ENCODE data around the gene MORN5. TPM values are rescaled to one million over a fixed set of nuclear protein-coding genes. Genes with fewer than 3 reads are reported as not detected.

The MORN5 gene
- total RNA-seq, 2 donors from 2014 or later = not detected

GRCh38 chr9:122207096-122207495 is 47.4 kb downstream of the MORN5 start:
- Mint-ChIP-seq H3K4me1 (ENCODE audit: low read depth) (no peaks in the 10 kb centered on the region), H3K27ac (no peak overlapping the region), H3K9me3 (no peaks in the 10 kb centered on the region), H3K4me3 (no peak overlapping the region), H3K36me3 (ENCODE audit: insufficient read depth in 2 of 2) (no peaks in the 10 kb centered on the region), H3K27me3 (ENCODE audit: low read depth) (peaks cover 34% of the 10 kb centered on the region)
- no peak for DNase-seq
- no peak for ATAC-seq (replicated peaks in 1 of 2)

GRCh38 chr9:122209451-122209850 is 49.7 kb downstream of the MORN5 start:
- DNase-seq = no peak
- Mint-ChIP-seq H3K27ac (no peak overlapping the region), H3K27me3 (ENCODE audit: low read depth) (peaks cover 53% of the 10 kb centered on the region), H3K9me3 (no peaks in the 10 kb centered on the region), H3K4me1 (ENCODE audit: low read depth) (peaks cover 11% of the 10 kb centered on the region), H3K36me3 (ENCODE audit: insufficient read depth in 2 of 2) (peaks cover 0 to 2% of the 10 kb centered on the region in 2 donors), H3K4me3 (no peak overlapping the region)
- ATAC-seq (replicated peaks in 1 of 2) = no peak

- no peak for DNase-seq
- H3K4me1 Mint-ChIP-seq (ENCODE audit: low read depth) = peaks cover 12% of the 10 kb centered on the region
- peaks cover 0 to 2% of the 10 kb centered on the region in 2 donors for H3K36me3 Mint-ChIP-seq (ENCODE audit: insufficient read depth in 2 of 2)
- H3K9me3 Mint-ChIP-seq = no peaks in the 10 kb centered on the region
- H3K27ac Mint-ChIP-seq = no peak overlapping the region
- ATAC-seq (replicated peaks in 1 of 2) = no peak
- peak overlapping the region; percentile 29 to 73 for H3K4me3 Mint-ChIP-seq
- peaks cover 76% of the 10 kb centered on the region for H3K27me3 Mint-ChIP-seq (ENCODE audit: low read depth)
These were observed 52.8 kb downstream of the MORN5 start for GRCh38 chr9:122212473-122213004.

DNA sequence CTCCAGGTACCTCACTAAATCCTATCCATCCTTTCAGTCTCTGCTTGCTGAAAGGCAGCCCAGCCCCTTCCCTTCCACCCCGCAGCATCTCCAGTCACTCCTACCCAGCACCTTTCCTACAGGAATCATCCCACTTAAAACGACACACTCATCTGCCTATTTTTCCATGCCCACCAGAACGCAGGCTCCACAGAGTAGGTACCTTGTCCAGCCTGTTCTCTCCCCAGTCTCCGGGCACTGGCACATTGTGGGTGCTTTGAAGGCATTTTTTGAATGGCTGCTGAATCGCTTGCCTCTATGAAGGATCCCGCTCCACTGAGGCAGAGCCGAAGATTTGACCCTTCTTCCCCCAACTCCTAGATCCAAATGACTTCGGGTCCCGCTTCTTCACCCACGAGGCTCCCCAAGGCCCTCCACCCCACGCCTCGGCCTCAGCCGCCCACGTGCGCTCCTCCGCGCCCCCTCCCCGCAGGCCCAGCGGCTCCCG is 53.4 kb downstream of the MORN5 start:
- Mint-ChIP-seq H3K4me1 (ENCODE audit: low read depth) (peaks cover 18% of the 10 kb centered on the region), H3K27ac (no peak overlapping the region), H3K36me3 (ENCODE audit: insufficient read depth in 2 of 2) (peaks cover 0 to 2% of the 10 kb centered on the region in 2 donors), H3K9me3 (no peaks in the 10 kb centered on the region), H3K4me3 (peak overlapping the region; percentile 29 to 73), H3K27me3 (ENCODE audit: low read depth) (peaks cover 78% of the 10 kb centered on the region)
- DNase-seq = no peak
- ATAC-seq (replicated peaks in 1 of 2) = no peak

DNA sequence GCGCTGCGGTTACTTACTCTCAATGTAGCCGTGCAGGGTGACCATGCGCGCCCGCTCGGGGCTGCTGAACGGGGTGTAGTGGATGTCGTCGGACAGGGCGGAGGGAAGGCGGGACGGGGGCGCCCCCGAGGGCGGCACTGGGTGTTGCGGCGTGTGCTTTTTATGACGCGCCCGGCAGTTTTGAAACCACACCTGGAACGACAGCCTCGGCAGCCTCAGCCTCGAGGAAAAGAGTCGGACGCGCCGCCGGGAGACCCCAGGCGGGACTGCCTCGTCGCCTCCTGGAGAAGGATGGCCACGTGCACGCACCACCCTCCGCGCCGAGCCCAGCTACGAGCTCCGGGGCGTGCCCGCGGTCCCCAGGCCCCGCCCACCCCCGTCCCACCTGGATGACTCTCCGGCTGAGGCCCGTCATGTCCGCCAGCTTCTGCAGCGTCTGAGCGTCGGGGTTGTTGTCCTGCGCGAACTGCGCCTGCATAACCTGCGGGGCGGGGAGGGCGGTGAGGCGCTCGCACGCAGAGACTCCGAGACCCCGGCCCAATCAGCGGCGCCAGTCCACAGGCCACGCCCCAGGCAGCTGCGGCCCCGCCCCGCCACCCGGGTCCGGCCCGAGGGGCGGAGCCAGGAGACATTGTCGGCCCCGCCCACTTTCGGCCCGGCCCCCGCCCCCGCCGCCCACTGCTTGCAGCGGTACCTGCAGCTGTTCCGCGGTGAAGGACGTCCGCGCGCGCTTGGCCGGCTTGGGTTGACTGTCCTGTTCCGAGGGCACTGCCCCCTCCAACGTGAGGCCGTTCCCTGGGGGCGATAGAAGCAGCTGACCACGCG is 54.1 kb downstream of the MORN5 start:
- Mint-ChIP-seq H3K27ac (no peak overlapping the region), H3K27me3 (ENCODE audit: low read depth) (peaks cover 82% of the 10 kb centered on the region), H3K9me3 (no peaks in the 10 kb centered on the region), H3K4me1 (ENCODE audit: low read depth) (peaks cover 25% of the 10 kb centered on the region), H3K36me3 (ENCODE audit: insufficient read depth in 2 of 2) (peaks cover 0 to 2% of the 10 kb centered on the region in 2 donors), H3K4me3 (peak overlapping the region; percentile 73)
- DNase-seq = peak; percentile 77 to 82
- ATAC-seq (replicated peaks in 1 of 2) = peak; percentile 89 to 93

DNA sequence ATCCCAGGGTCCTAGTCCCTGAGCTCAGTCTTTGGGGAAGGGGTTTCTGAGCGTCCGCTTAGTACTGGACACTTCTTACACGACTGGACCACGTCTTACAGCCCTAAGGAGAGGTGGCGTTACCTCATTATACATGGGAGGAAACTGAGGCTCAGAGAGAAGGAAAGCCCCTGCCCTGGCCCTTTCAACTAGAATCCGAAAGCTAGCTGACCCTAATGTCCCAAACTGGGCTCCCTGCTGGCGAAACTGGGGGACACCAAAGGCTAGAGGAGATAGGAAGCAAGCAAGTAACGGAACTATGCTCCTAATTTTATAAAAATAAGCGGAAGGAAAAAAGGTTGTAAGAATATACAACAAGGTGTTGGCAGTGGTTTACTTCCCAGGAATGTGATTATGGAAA is 54.8 kb downstream of the MORN5 start:
- ATAC-seq (replicated peaks in 1 of 2) (no peak), DNase-seq (no peak)
- Mint-ChIP-seq H3K4me1 (ENCODE audit: low read depth) (peaks cover 32% of the 10 kb centered on the region), H3K9me3 (no peaks in the 10 kb centered on the region), H3K27me3 (ENCODE audit: low read depth) (peaks cover 89% of the 10 kb centered on the region), H3K36me3 (ENCODE audit: insufficient read depth in 2 of 2) (peaks cover 0 to 2% of the 10 kb centered on the region in 2 donors), H3K27ac (no peak overlapping the region), H3K4me3 (peak overlapping the region; percentile 68 to 73)

DNA sequence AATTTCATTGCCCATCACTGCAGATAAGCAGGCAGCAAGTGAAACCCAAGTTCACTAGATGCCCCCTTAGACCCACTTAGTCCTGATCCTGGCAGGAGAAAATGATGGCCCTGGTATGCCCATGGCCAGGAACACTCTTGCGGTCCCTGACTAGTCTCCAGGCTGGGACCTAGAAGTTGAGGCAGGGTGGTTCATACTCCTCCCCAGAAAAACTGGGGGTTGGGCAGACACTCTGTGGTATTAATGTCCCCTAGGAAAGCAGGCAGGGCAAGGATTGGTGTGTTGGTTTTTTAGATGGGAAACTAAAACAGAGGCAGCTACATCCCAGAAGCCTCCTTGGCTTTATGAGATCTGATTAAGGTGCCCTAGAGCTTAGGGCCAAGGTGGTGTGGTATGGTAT is 56.0 kb downstream of the MORN5 start:
- Mint-ChIP-seq H3K36me3 (ENCODE audit: insufficient read depth in 2 of 2) (peaks cover 0 to 4% of the 10 kb centered on the region in 2 donors), H3K27me3 (ENCODE audit: low read depth) (peaks cover 94% of the 10 kb centered on the region), H3K9me3 (no peaks in the 10 kb centered on the region), H3K4me1 (ENCODE audit: low read depth) (peaks cover 40% of the 10 kb centered on the region), H3K27ac (no peak overlapping the region), H3K4me3 (no peak overlapping the region)
- DNase-seq (no peak), ATAC-seq (replicated peaks in 1 of 2) (no peak)

DNA sequence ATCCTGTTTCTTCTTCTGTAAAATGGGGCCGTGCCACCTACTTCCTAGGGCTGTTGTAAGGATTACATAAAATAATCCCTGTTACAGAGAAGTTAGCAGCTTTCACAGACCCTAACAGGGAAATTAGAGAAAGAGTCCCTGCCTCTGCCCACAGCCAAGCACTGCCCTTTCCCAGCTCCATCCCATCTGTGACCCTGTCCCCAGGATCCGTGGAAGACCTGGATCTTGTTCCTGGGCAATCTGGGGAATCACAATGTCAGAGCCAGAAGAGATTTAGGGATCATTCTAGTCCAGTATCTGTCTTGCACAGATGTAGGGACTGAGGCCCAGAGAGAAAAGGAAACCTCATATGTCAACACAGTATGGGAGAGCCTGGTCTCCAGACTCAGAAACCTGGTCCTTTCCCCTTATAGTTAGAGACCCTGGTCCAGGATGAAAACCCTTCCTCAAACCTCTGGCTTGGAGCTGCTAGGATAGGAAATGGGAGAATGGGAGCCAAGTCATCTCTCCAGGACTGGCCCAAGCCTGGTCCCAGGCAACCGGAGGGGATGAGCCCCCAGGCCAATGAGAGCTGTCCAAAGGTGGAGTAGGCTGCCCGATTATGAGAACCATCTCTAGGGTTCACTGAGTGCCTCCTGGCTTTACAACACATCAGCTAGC is 56.6 kb downstream of the MORN5 start:
- Mint-ChIP-seq H3K4me1 (ENCODE audit: low read depth) (peaks cover 40% of the 10 kb centered on the region), H3K9me3 (no peaks in the 10 kb centered on the region), H3K4me3 (no peak overlapping the region), H3K36me3 (ENCODE audit: insufficient read depth in 2 of 2) (peaks cover 0 to 4% of the 10 kb centered on the region in 2 donors), H3K27me3 (ENCODE audit: low read depth) (peaks cover 89% of the 10 kb centered on the region), H3K27ac (no peak overlapping the region)
- DNase-seq (no peak), ATAC-seq (replicated peaks in 1 of 2) (no peak)

GRCh38 chr9:122216798-122217418 is 57.2 kb downstream of the MORN5 start:
- Mint-ChIP-seq H3K36me3 (ENCODE audit: insufficient read depth in 2 of 2) (peaks cover 0 to 4% of the 10 kb centered on the region in 2 donors), H3K9me3 (no peaks in the 10 kb centered on the region), H3K4me1 (ENCODE audit: low read depth) (peaks cover 40% of the 10 kb centered on the region), H3K27me3 (ENCODE audit: low read depth) (peaks cover 90% of the 10 kb centered on the region), H3K4me3 (no peak overlapping the region), H3K27ac (no peak overlapping the region)
- ATAC-seq (replicated peaks in 1 of 2) = no peak
- no peak for DNase-seq

GRCh38 chr9:122217640-122218039 is 57.9 kb downstream of the MORN5 start:
- H3K9me3 Mint-ChIP-seq = no peaks in the 10 kb centered on the region
- ATAC-seq (replicated peaks in 1 of 2) = no peak
- DNase-seq = no peak
- H3K4me3 Mint-ChIP-seq = no peak overlapping the region
- H3K36me3 Mint-ChIP-seq (ENCODE audit: insufficient read depth in 2 of 2) = peaks cover 0 to 4% of the 10 kb centered on the region in 2 donors
- no peak overlapping the region for H3K27ac Mint-ChIP-seq
- H3K27me3 Mint-ChIP-seq (ENCODE audit: low read depth) = peaks cover 90% of the 10 kb centered on the region
- peaks cover 39% of the 10 kb centered on the region for H3K4me1 Mint-ChIP-seq (ENCODE audit: low read depth)

- no peak overlapping the region for H3K27ac Mint-ChIP-seq
- H3K27me3 Mint-ChIP-seq (ENCODE audit: low read depth) = peaks cover 90% of the 10 kb centered on the region
- H3K4me3 Mint-ChIP-seq = peak overlapping the region; percentile 81
- H3K4me1 Mint-ChIP-seq (ENCODE audit: low read depth) = peaks cover 33% of the 10 kb centered on the region
- no peaks in the 10 kb centered on the region for H3K9me3 Mint-ChIP-seq
- H3K36me3 Mint-ChIP-seq (ENCODE audit: insufficient read depth in 2 of 2) = peaks cover 0 to 2% of the 10 kb centered on the region in 2 donors
- ATAC-seq (replicated peaks in 1 of 2) (no peak), DNase-seq (no peak)
These were observed 58.6 kb downstream of the MORN5 start for GRCh38 chr9:122218071-122218934.

Data from activated T-cell treated with anti-CD3 and anti-CD28 coated beads, Interleukin-2, amount 50 U/mL, for 72 hours (primary cell).